Measurements from ENCODE around the gene GSTA5. TPM values are rescaled to one million over a fixed set of nuclear protein-coding genes. Genes with fewer than 3 reads are reported as not detected.
"Not testable (repeated sequence)": the region's sequence is repeated elsewhere in the genome, so short reads cannot be mapped to it uniquely, and the experiment has no call there.

Gene GSTA5
- total RNA-seq, 4 donors from 2014 or later: not detected

- Histone ChIP-seq H3K9me3 (no peaks in the 10 kb centered on the region), H3K36me3 (no peaks in the 10 kb centered on the region), H3K4me1 (no peaks in the 10 kb centered on the region), H3K27me3 (no peaks in the 10 kb centered on the region), H3K4me3 (no peak overlapping the region), H3K27ac (no peak overlapping the region)
- no peak for ATAC-seq
- no CpG with 5 or more reads among the region's 1 CpG for WGBS, 2 donors (ENCODE audit: low coverage in 1 of 2)
- TF ChIP-seq POLR2AphosphoS5 (IDR thresholded peaks at IDR 0.05) (no peak), CTCF (IDR thresholded peaks at IDR 0.05) (no peak), POLR2A (IDR thresholded peaks at IDR 0.05) (no peak), EP300 (IDR thresholded peaks at IDR 0.05) (no peak)
These were observed 37.8 kb downstream of the GSTA5 start for GRCh38 chr6:52802806-52803205.

- Histone ChIP-seq H3K36me3 (no peaks in the 10 kb centered on the region), H3K27me3 (no peaks in the 10 kb centered on the region), H3K9me3 (no peaks in the 10 kb centered on the region), H3K27ac (no peak overlapping the region), H3K4me1 (no peaks in the 10 kb centered on the region), H3K4me3 (no peak overlapping the region)
- no peak for ATAC-seq
- 63 to 90% methylated on average over 1 to 2 of the region's 2 CpGs for WGBS, 2 donors (ENCODE audit: low coverage in 1 of 2)
- TF ChIP-seq EP300 (IDR thresholded peaks at IDR 0.05) (no peak), POLR2A (IDR thresholded peaks at IDR 0.05) (no peak), POLR2AphosphoS5 (IDR thresholded peaks at IDR 0.05) (no peak), CTCF (IDR thresholded peaks at IDR 0.05) (no peak)
These were observed 39.3 kb downstream of the GSTA5 start for GRCh38 chr6:52801188-52801841.

- not testable (repeated sequence) for ATAC-seq, H3K9me3 ChIP-seq, H3K4me1 ChIP-seq, H3K4me3 ChIP-seq, H3K36me3 ChIP-seq, H3K27ac ChIP-seq, H3K27me3 ChIP-seq
- WGBS, 2 donors (ENCODE audit: low coverage in 1 of 2): 91 to 100% methylated on average over 1 of the region's 1 CpG
These were observed 41.3 kb downstream of the GSTA5 start for GRCh38 chr6:52799272-52799671.

GRCh38 chr6:52794366-52794765 lies 46.2 kb downstream of the GSTA5 start:
- not testable (repeated sequence) for H3K27ac ChIP-seq, H3K4me1 ChIP-seq, H3K27me3 ChIP-seq, H3K4me3 ChIP-seq, ATAC-seq, H3K36me3 ChIP-seq
- 83 to 92% methylated on average over 2 of the region's 2 CpGs for WGBS, 2 donors (ENCODE audit: low coverage in 1 of 2)
- peaks cover 0 to 14% (median 0%) of the 10 kb centered on the region in 3 donors for H3K9me3 ChIP-seq

- TF ChIP-seq POLR2A (IDR thresholded peaks at IDR 0.05) (no peak), POLR2AphosphoS5 (IDR thresholded peaks at IDR 0.05) (no peak), CTCF (IDR thresholded peaks at IDR 0.05) (no peak), EP300 (IDR thresholded peaks at IDR 0.05) (no peak)
- Histone ChIP-seq H3K9me3 (peaks cover 0 to 14% (median 0%) of the 10 kb centered on the region in 3 donors), H3K27me3 (no peaks in the 10 kb centered on the region), H3K36me3 (no peaks in the 10 kb centered on the region), H3K4me1 (no peaks in the 10 kb centered on the region), H3K27ac (no peak overlapping the region), H3K4me3 (no peak overlapping the region)
- WGBS, 2 donors (ENCODE audit: low coverage in 1 of 2): 0% methylated on average over 1 of the region's 1 CpG; no CpG with 5 or more reads in 1 of the 2 donors
- ATAC-seq: no peak
These were observed 49.8 kb downstream of the GSTA5 start for GRCh38 chr6:52790861-52791260.

- not testable (repeated sequence) for H3K27ac ChIP-seq
- 80 to 100% methylated on average over 1 of the region's 1 CpG for WGBS, 2 donors (ENCODE audit: low coverage in 1 of 2)
- H3K9me3 ChIP-seq: peaks cover 0 to 14% (median 0%) of the 10 kb centered on the region in 3 donors
These were observed 51.0 kb downstream of the GSTA5 start for GRCh38 chr6:52789658-52790057.

More at GRCh38 chr6:52789658-52790057, 51.0 kb downstream of the GSTA5 start:
- not testable (repeated sequence) for ATAC-seq, H3K4me1 ChIP-seq, H3K27me3 ChIP-seq, H3K36me3 ChIP-seq, H3K4me3 ChIP-seq

Data from gastroesophageal sphincter (tissue), 4 donors.